Common myeloid progenitor, CD34-positive (primary cell): ENCODE measurements around the gene MYT1. TPM values are rescaled to one million over a fixed set of nuclear protein-coding genes. Genes with fewer than 3 reads are reported as not detected.
"Not testable (repeated sequence)": the region's sequence is repeated elsewhere in the genome, so short reads cannot be mapped to it uniquely, and the experiment has no call there.

Experiments used
- CTCF ChIA-PET: fragments of 350-600 bp; sonication (Branson Sonifier 250); formaldehyde crosslinking; loops from one replicate; lab custom pipeline; 2021; ENCODE audit warnings: antibody characterized with exemption; lab: Charles Lee
- POLR2A ChIA-PET: fragments of 350-600 bp; sonication (Branson Sonifier 250); formaldehyde crosslinking; loops from one replicate; lab custom pipeline; 2021; ENCODE audit warnings: antibody characterized with exemption; lab: Charles Lee
- DNase-seq, 3 donors: peaks; one replicate each; pipeline versions ENCODE4 v3.0.0 to v3.0.0-alpha.2; 2013
- H3K27ac ChIP-seq, 2 experiments: 1 replicate in 1 of 2; 2 replicates in 1 of 2; pipeline ENCODE4 v1.7.0; 2013; ENCODE audit warnings: inconsistent platforms in 2 of 2, low read length in 2 of 2, mild to moderate bottlenecking in 2 of 2, low read depth in 1 of 2, moderate library complexity in 1 of 2; ENCODE audit not compliant: severe bottlenecking in 2 of 2, insufficient read depth in 1 of 2, poor library complexity in 1 of 2
- H3K27me3 ChIP-seq, 5 experiments: replicated peaks in 2 of 5; 1 replicate in 3 of 5; 2 replicates in 2 of 5; pipeline versions ENCODE4 v1.6.1 to v1.7.0; 2013; ENCODE audit warnings: low read length in 4 of 5, mild to moderate bottlenecking in 2 of 5, moderate library complexity in 2 of 5, inconsistent platforms in 1 of 5; ENCODE audit not compliant: insufficient read depth in 5 of 5, control insufficient read depth in 4 of 5
- H3K36me3 ChIP-seq, 4 experiments: 1 replicate in 2 of 4; 2 replicates in 2 of 4; pipeline versions ENCODE4 v1.6.1 to v1.7.0; 2013; ENCODE audit warnings: low read length in 3 of 4, control low read depth in 1 of 4, mild to moderate bottlenecking in 1 of 4; ENCODE audit not compliant: control insufficient read depth in 4 of 4, insufficient read depth in 4 of 4
- H3K4me1 ChIP-seq, 4 experiments: 1 replicate in 3 of 4; 2 replicates in 1 of 4; pipeline versions ENCODE4 v1.6.1 to v1.7.1; 2013; ENCODE audit warnings: low read length in 3 of 4, mild to moderate bottlenecking in 3 of 4, control low read depth in 1 of 4, inconsistent platforms in 1 of 4, moderate library complexity in 1 of 4; ENCODE audit not compliant: control insufficient read depth in 4 of 4, insufficient read depth in 4 of 4; ENCODE audit errors: control extremely low read depth in 1 of 4
- H3K4me3 ChIP-seq, 7 experiments: 1 replicate in 4 of 7; 2 replicates in 3 of 7; pipeline versions ENCODE4 v1.5.1 to v1.7.0; 2013; ENCODE audit warnings: mild to moderate bottlenecking in 7 of 7, low read length in 6 of 7, moderate library complexity in 6 of 7, inconsistent platforms in 2 of 7, low read depth in 2 of 7, control low read depth in 1 of 7; ENCODE audit not compliant: insufficient read depth in 4 of 7, control insufficient read depth in 1 of 7; ENCODE audit errors: extremely low read depth in 1 of 7
- H3K9me3 ChIP-seq, 5 experiments: 1 replicate in 4 of 5; 2 replicates in 1 of 5; pipeline versions ENCODE4 v1.6.1 to v1.7.1; 2013; ENCODE audit warnings: low read length in 4 of 5, mild to moderate bottlenecking in 2 of 5, inconsistent platforms in 1 of 5, low read depth in 1 of 5, moderate library complexity in 1 of 5; ENCODE audit not compliant: control insufficient read depth in 4 of 5, insufficient read depth in 2 of 5; ENCODE audit errors: control extremely low read depth in 1 of 5
- WGBS: methylation state at CpG from one replicate; pipeline ENCODE4 v1.1.5; 2013; ENCODE audit not compliant: insufficient coverage; 5-methylcytosine and 5-hydroxymethylcytosine counted together
- polyA plus RNA-seq: library from polyadenylated mRNA; unstranded; fragments of 120-200 nt; gene quantifications from one replicate; pipeline ENCODE4 v1.2.1, GENCODE V29; 2013

The MYT1 gene
- 0.37 TPM for polyA plus RNA-seq

- 87% methylated on average over 19 of the region's 21 CpGs for WGBS
Observed at GRCh38 chr20:64164123-64164836, at the start of gene MYT1. MYT1 (plus strand) TSS chr20:64164452; CDS start chr20:64198862, 34,410 bp downstream.

DNA sequence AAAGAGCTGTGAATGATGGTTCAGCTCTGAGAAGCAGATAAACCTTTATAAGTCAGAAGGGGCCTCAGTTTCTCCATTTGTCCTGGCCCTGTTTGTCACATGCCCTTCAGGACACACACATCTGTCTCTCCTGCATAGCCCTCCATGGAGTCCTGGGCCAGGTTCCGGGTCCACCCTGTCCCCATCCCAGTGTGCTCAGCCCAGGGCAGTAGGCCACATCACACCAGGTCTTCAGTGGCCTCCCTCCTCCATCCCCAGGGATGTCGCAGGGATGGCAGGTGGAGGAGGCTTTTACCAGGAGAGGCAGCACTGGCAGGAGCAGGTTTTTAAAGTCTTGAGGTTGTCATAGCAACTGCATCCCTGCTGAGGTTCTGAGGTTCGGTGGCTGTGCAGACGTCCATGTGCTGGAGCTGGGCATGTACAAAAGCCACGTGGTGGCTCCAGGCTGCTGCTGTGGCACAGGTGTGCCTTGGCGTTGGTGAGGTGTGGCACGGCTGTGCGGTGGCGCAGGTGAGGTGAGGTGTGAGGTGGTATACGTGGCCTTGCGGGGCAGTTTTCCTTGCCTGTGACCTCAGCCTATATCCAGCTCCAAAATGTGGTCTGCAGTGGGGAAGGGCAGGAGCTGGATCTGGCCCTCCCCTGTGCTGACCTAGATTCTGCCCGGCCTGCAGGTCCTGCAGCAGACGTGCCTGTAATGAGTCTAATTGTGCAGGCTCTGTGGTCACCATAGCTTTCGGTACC, 48.9 kb upstream of the MYT1 start:
- Histone ChIP-seq H3K27ac (no peak overlapping the region), H3K4me3 (no peak overlapping the region), H3K9me3 (no peaks in the 10 kb centered on the region), H3K36me3 (no peaks in the 10 kb centered on the region), H3K27me3 (no peaks in the 10 kb centered on the region), H3K4me1 (peaks cover 0 to 44% (median 29%) of the 10 kb centered on the region in 4 experiments)
- ChIA-PET POLR2A (interaction anchor here (1.0 kb wide), 1 partner anchor 29 kb away, joined by 3 read pairs; no protein-coding TSS in a partner anchor), CTCF (interaction anchor here (0.9 to 9.6 kb wide), 8 partner anchors 8 to 79 kb away, joined by 3 to 178 read pairs (median 4); partner anchors contain the start of genes C20orf204, LKAAEAR1, NPBWR2 and OPRL1)
- no peak for DNase-seq
- WGBS: 98% methylated on average over 13 of the region's 14 CpGs

More at GRCh38 chr20:64164123-64164836, at the start of gene MYT1:
- no peaks in the 10 kb centered on the region for H3K36me3 ChIP-seq
- ChIA-PET POLR2A (no interaction called here), CTCF (no interaction called here)
- DNase-seq: no peak
- peaks cover 11 to 60% (median 23%) of the 10 kb centered on the region in 5 experiments for H3K27me3 ChIP-seq
- no peaks in the 10 kb centered on the region for H3K9me3 ChIP-seq
- no peak within 1 kb of the TSS for H3K4me3 ChIP-seq
- no peak within 1 kb of the TSS for H3K27ac ChIP-seq
- peaks cover 0 to 2% (median 0%) of the 10 kb centered on the region in 4 experiments for H3K4me1 ChIP-seq

DNA sequence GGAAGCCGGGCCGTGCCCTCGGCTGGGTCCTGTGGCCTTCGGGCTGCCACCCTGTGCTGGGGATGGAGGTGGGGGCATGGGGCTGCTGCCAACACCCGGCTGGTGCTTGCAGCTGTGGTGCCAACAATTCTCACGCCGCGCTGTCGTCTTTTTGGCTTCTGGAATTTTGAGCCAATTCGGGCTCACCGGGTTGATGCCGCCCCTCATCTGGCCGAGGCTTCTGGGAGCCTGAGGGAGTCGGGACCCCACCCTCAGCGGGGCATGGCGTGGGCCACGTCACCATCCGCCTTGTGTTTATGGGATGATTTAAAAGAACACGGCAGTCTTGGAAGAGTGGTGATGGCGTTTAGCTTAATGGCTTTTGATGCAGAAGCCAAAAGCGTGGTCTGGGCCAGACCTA, 48.2 kb upstream of the MYT1 start:
- POLR2A ChIA-PET: interaction anchor here (1.0 kb wide), 1 partner anchor 29 kb away, joined by 3 read pairs; no protein-coding TSS in a partner anchor
- Histone ChIP-seq H3K4me1 (peaks cover 0 to 45% (median 33%) of the 10 kb centered on the region in 4 experiments), H3K4me3 (no peak overlapping the region), H3K9me3 (no peaks in the 10 kb centered on the region), H3K27me3 (no peaks in the 10 kb centered on the region), H3K27ac (no peak overlapping the region), H3K36me3 (no peaks in the 10 kb centered on the region)
- no peak for DNase-seq
- WGBS: 94% methylated on average over 18 of the region's 21 CpGs
- CTCF ChIA-PET: interaction anchor here (1.0 to 9.6 kb wide), 5 partner anchors 9 to 78 kb away, joined by 3 to 178 read pairs (median 3); partner anchors contain the start of genes LKAAEAR1, NPBWR2, OPRL1 and RGS19

- no peak overlapping the region for H3K27ac ChIP-seq
- peaks cover 0 to 39% (median 27%) of the 10 kb centered on the region in 4 experiments for H3K4me1 ChIP-seq
- ChIA-PET POLR2A (no interaction called here), CTCF (interaction anchor here (1.0 to 9.6 kb wide), 3 partner anchors 17 to 62 kb away, joined by 3 to 178 read pairs (median 3); partner anchors contain the start of genes LKAAEAR1, OPRL1 and RGS19)
- H3K9me3 ChIP-seq: no peaks in the 10 kb centered on the region
- no peaks in the 10 kb centered on the region for H3K27me3 ChIP-seq
- no peak for DNase-seq
- H3K36me3 ChIP-seq: no peaks in the 10 kb centered on the region
- 90% methylated on average over 8 of the region's 17 CpGs for WGBS
- no peak overlapping the region for H3K4me3 ChIP-seq
Observed at GRCh38 chr20:64116541-64117431, 47.5 kb upstream of the MYT1 start.

- 60% methylated on average over 1 of the region's 6 CpGs for WGBS
- H3K9me3 ChIP-seq, H3K27me3 ChIP-seq, H3K27ac ChIP-seq, DNase-seq, H3K4me3 ChIP-seq, H3K36me3 ChIP-seq, POLR2A ChIA-PET: not testable (repeated sequence)
- CTCF ChIA-PET: interaction anchor here (6.2 to 9.6 kb wide), 2 partner anchors 9 to 40 kb away, joined by 67 to 178 read pairs; partner anchors contain the start of genes LKAAEAR1, NPBWR2, OPRL1 and RGS19
- peaks cover 0 to 32% (median 21%) of the 10 kb centered on the region in 4 experiments for H3K4me1 ChIP-seq
Observed at GRCh38 chr20:64117432-64117777, 46.8 kb upstream of the MYT1 start.

DNA sequence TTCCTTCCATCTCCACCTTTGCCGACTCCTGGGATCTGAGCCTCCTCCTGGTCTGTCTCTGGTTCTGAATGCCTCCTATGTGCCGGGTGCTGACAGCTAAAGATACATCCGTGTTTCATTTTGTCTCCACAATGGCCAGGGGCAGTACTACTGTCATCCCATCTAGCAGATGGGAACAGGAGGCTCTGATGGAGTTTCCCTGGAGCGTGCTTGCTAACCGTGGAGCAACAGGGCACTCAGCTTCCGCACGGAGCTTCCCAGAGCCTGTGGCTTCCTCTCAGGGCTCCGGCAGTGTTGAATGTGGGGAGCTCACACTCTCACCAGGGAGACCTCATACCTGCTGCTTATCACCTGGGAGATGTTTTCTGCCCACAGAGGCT, 45.0 kb upstream of the MYT1 start:
- POLR2A ChIA-PET: interaction anchor here (1.1 kb wide), 1 partner anchor 46 kb away, joined by 3 read pairs; no protein-coding TSS in a partner anchor
- DNase-seq: no peak
- Histone ChIP-seq H3K9me3 (no peaks in the 10 kb centered on the region), H3K4me1 (peaks cover 0 to 15% (median 14%) of the 10 kb centered on the region in 4 experiments), H3K36me3 (no peaks in the 10 kb centered on the region), H3K27me3 (no peaks in the 10 kb centered on the region), H3K4me3 (no peak overlapping the region), H3K27ac (no peak overlapping the region)
- CTCF ChIA-PET: interaction anchor here (1.2 to 9.6 kb wide), 11 partner anchors 10 to 139 kb away, joined by 3 to 178 read pairs (median 13); partner anchors contain the start of genes LKAAEAR1, NPBWR2, OPRL1 and RGS19
- 90% methylated on average over 5 of the region's 8 CpGs for WGBS
